ENCODE data around the gene LRRC72. TPM values are rescaled to one million over a fixed set of nuclear protein-coding genes. Genes with fewer than 3 reads are reported as not detected.
"Not testable (repeated sequence)": the region's sequence is repeated elsewhere in the genome, so short reads cannot be mapped to it uniquely, and the experiment has no call there.

LRRC72 gene
- polyA plus RNA-seq, 4 donors, result not detected

- Histone ChIP-seq H3K36me3 (ENCODE audit: control insufficient read depth in 3 of 3, insufficient read depth in 2 of 3, low read depth in 1 of 3, low read length in 3 of 3) (no peaks in the 10 kb centered on the region), H3K9me3 (ENCODE audit: control insufficient read depth in 2 of 2, insufficient read depth in 1 of 2, low read depth in 1 of 2, low read length in 1 of 2) (no peaks in the 10 kb centered on the region), H3K4me1 (ENCODE audit: control insufficient read depth in 3 of 3, insufficient read depth in 2 of 3, low read depth in 1 of 3, low read length in 2 of 3) (no peaks in the 10 kb centered on the region), H3K27me3 (ENCODE audit: control insufficient read depth in 3 of 3, insufficient read depth in 3 of 3, low read length in 3 of 3) (no peaks in the 10 kb centered on the region), H3K27ac (ENCODE audit: low read depth in 1 of 3, low read length in 2 of 3) (no peak overlapping the region), H3K4me3 (ENCODE audit: low read depth in 1 of 3, low read length in 3 of 3) (no peak overlapping the region)
- DNase-seq, result no peak
- no peak for FAIRE-seq
Observed at GRCh38 chr7:16514729-16515128, 11.9 kb upstream of the LRRC72 start.

- no peaks in the 10 kb centered on the region for H3K36me3 ChIP-seq (ENCODE audit: control insufficient read depth in 3 of 3, insufficient read depth in 2 of 3, low read depth in 1 of 3, low read length in 3 of 3)
- H3K4me1 ChIP-seq (ENCODE audit: control insufficient read depth in 3 of 3, insufficient read depth in 2 of 3, low read depth in 1 of 3, low read length in 2 of 3), result no peaks in the 10 kb centered on the region
- no peaks in the 10 kb centered on the region for H3K27me3 ChIP-seq (ENCODE audit: control insufficient read depth in 3 of 3, insufficient read depth in 3 of 3, low read length in 3 of 3)
- no peaks in the 10 kb centered on the region for H3K9me3 ChIP-seq (ENCODE audit: control insufficient read depth in 2 of 2, insufficient read depth in 1 of 2, low read depth in 1 of 2, low read length in 1 of 2)
- H3K4me3 ChIP-seq (ENCODE audit: low read depth in 1 of 3, low read length in 3 of 3), result no peak overlapping the region
- DNase-seq (no peak), FAIRE-seq (no peak)
- H3K27ac ChIP-seq (ENCODE audit: low read depth in 1 of 3, low read length in 2 of 3), result no peak overlapping the region
- 90 to 98% (median 92%) methylated on average over 2 of the region's 2 CpGs for WGBS, 3 donors
Observed at GRCh38 chr7:16515785-16516685, 10.6 kb upstream of the LRRC72 start.

GRCh38 chr7:16519985-16520384 is 6.6 kb upstream of the LRRC72 start:
- H3K4me3 ChIP-seq (ENCODE audit: low read depth in 1 of 3, low read length in 3 of 3); H3K36me3 ChIP-seq (ENCODE audit: control insufficient read depth in 3 of 3, insufficient read depth in 2 of 3, low read depth in 1 of 3, low read length in 3 of 3); H3K27ac ChIP-seq (ENCODE audit: low read depth in 1 of 3, low read length in 2 of 3); H3K27me3 ChIP-seq (ENCODE audit: control insufficient read depth in 3 of 3, insufficient read depth in 3 of 3, low read length in 3 of 3); FAIRE-seq; H3K4me1 ChIP-seq (ENCODE audit: control insufficient read depth in 3 of 3, insufficient read depth in 2 of 3, low read depth in 1 of 3, low read length in 2 of 3); DNase-seq; H3K9me3 ChIP-seq (ENCODE audit: control insufficient read depth in 2 of 2, insufficient read depth in 1 of 2, low read depth in 1 of 2, low read length in 1 of 2): not testable (repeated sequence)
- 90 to 96% (median 91%) methylated on average over 2 of the region's 2 CpGs for WGBS, 3 donors

- no peak overlapping the region for H3K4me3 ChIP-seq (ENCODE audit: low read depth in 1 of 3, low read length in 3 of 3)
- 44 to 67% (median 50%) methylated on average over 1 of the region's 1 CpG for WGBS, 3 donors
- DNase-seq (no peak), FAIRE-seq (no peak)
- H3K9me3 ChIP-seq (ENCODE audit: control insufficient read depth in 2 of 2, insufficient read depth in 1 of 2, low read depth in 1 of 2, low read length in 1 of 2), result no peaks in the 10 kb centered on the region
- H3K4me1 ChIP-seq (ENCODE audit: control insufficient read depth in 3 of 3, insufficient read depth in 2 of 3, low read depth in 1 of 3, low read length in 2 of 3), result no peaks in the 10 kb centered on the region
- no peak overlapping the region for H3K27ac ChIP-seq (ENCODE audit: low read depth in 1 of 3, low read length in 2 of 3)
- H3K27me3 ChIP-seq (ENCODE audit: control insufficient read depth in 3 of 3, insufficient read depth in 3 of 3, low read length in 3 of 3), result no peaks in the 10 kb centered on the region
- H3K36me3 ChIP-seq (ENCODE audit: control insufficient read depth in 3 of 3, insufficient read depth in 2 of 3, low read depth in 1 of 3, low read length in 3 of 3), result no peaks in the 10 kb centered on the region
Observed at GRCh38 chr7:16524332-16524731, 2.3 kb upstream of the LRRC72 start.

GRCh38 chr7:16528520-16528919 is 1.9 kb downstream of the LRRC72 start:
- no peak overlapping the region for H3K4me3 ChIP-seq (ENCODE audit: low read depth in 1 of 3, low read length in 3 of 3)
- no peak overlapping the region for H3K27ac ChIP-seq (ENCODE audit: low read depth in 1 of 3, low read length in 2 of 3)
- H3K9me3 ChIP-seq (ENCODE audit: control insufficient read depth in 2 of 2, insufficient read depth in 1 of 2, low read depth in 1 of 2, low read length in 1 of 2), result no peaks in the 10 kb centered on the region
- H3K36me3 ChIP-seq (ENCODE audit: control insufficient read depth in 3 of 3, insufficient read depth in 2 of 3, low read depth in 1 of 3, low read length in 3 of 3), result no peaks in the 10 kb centered on the region
- no peaks in the 10 kb centered on the region for H3K27me3 ChIP-seq (ENCODE audit: control insufficient read depth in 3 of 3, insufficient read depth in 3 of 3, low read length in 3 of 3)
- FAIRE-seq (no peak), DNase-seq (no peak)
- H3K4me1 ChIP-seq (ENCODE audit: control insufficient read depth in 3 of 3, insufficient read depth in 2 of 3, low read depth in 1 of 3, low read length in 2 of 3), result no peaks in the 10 kb centered on the region

- no peaks in the 10 kb centered on the region for H3K36me3 ChIP-seq (ENCODE audit: control insufficient read depth in 3 of 3, insufficient read depth in 2 of 3, low read depth in 1 of 3, low read length in 3 of 3)
- no peak overlapping the region for H3K27ac ChIP-seq (ENCODE audit: low read depth in 1 of 3, low read length in 2 of 3)
- no peaks in the 10 kb centered on the region for H3K9me3 ChIP-seq (ENCODE audit: control insufficient read depth in 2 of 2, insufficient read depth in 1 of 2, low read depth in 1 of 2, low read length in 1 of 2)
- 92 to 94% (median 92%) methylated on average over 1 of the region's 1 CpG for WGBS, 3 donors
- no peak for FAIRE-seq
- no peaks in the 10 kb centered on the region for H3K27me3 ChIP-seq (ENCODE audit: control insufficient read depth in 3 of 3, insufficient read depth in 3 of 3, low read length in 3 of 3)
- no peak overlapping the region for H3K4me3 ChIP-seq (ENCODE audit: low read depth in 1 of 3, low read length in 3 of 3)
- no peaks in the 10 kb centered on the region for H3K4me1 ChIP-seq (ENCODE audit: control insufficient read depth in 3 of 3, insufficient read depth in 2 of 3, low read depth in 1 of 3, low read length in 2 of 3)
- no peak for DNase-seq
Observed at GRCh38 chr7:16529697-16530096, 3.1 kb downstream of the LRRC72 start.

- Histone ChIP-seq H3K27ac (ENCODE audit: low read depth in 1 of 3, low read length in 2 of 3) (no peak overlapping the region), H3K9me3 (ENCODE audit: control insufficient read depth in 2 of 2, insufficient read depth in 1 of 2, low read depth in 1 of 2, low read length in 1 of 2) (no peaks in the 10 kb centered on the region), H3K27me3 (ENCODE audit: control insufficient read depth in 3 of 3, insufficient read depth in 3 of 3, low read length in 3 of 3) (no peaks in the 10 kb centered on the region), H3K4me1 (ENCODE audit: control insufficient read depth in 3 of 3, insufficient read depth in 2 of 3, low read depth in 1 of 3, low read length in 2 of 3) (no peaks in the 10 kb centered on the region), H3K4me3 (ENCODE audit: low read depth in 1 of 3, low read length in 3 of 3) (no peak overlapping the region), H3K36me3 (ENCODE audit: control insufficient read depth in 3 of 3, insufficient read depth in 2 of 3, low read depth in 1 of 3, low read length in 3 of 3) (no peaks in the 10 kb centered on the region)
- FAIRE-seq, result no peak
- DNase-seq, result no peak
- WGBS, 3 donors, result 21 to 29% (median 28%) methylated on average over 1 of the region's 1 CpG
Observed at GRCh38 chr7:16531707-16532106, 5.1 kb downstream of the LRRC72 start.

GRCh38 chr7:16532272-16532671 is 5.6 kb downstream of the LRRC72 start:
- Histone ChIP-seq H3K27me3 (ENCODE audit: control insufficient read depth in 3 of 3, insufficient read depth in 3 of 3, low read length in 3 of 3) (no peaks in the 10 kb centered on the region), H3K36me3 (ENCODE audit: control insufficient read depth in 3 of 3, insufficient read depth in 2 of 3, low read depth in 1 of 3, low read length in 3 of 3) (no peaks in the 10 kb centered on the region), H3K27ac (ENCODE audit: low read depth in 1 of 3, low read length in 2 of 3) (no peak overlapping the region), H3K4me3 (ENCODE audit: low read depth in 1 of 3, low read length in 3 of 3) (no peak overlapping the region), H3K4me1 (ENCODE audit: control insufficient read depth in 3 of 3, insufficient read depth in 2 of 3, low read depth in 1 of 3, low read length in 2 of 3) (no peaks in the 10 kb centered on the region), H3K9me3 (ENCODE audit: control insufficient read depth in 2 of 2, insufficient read depth in 1 of 2, low read depth in 1 of 2, low read length in 1 of 2) (no peaks in the 10 kb centered on the region)
- FAIRE-seq (no peak), DNase-seq (no peak)
- WGBS, 3 donors, result 9 to 40% (median 29%) methylated on average over 1 of the region's 1 CpG

GRCh38 chr7:16535500-16535899 is 8.9 kb downstream of the LRRC72 start:
- no peaks in the 10 kb centered on the region for H3K4me1 ChIP-seq (ENCODE audit: control insufficient read depth in 3 of 3, insufficient read depth in 2 of 3, low read depth in 1 of 3, low read length in 2 of 3)
- H3K4me3 ChIP-seq (ENCODE audit: low read depth in 1 of 3, low read length in 3 of 3), result no peak overlapping the region
- no peak for DNase-seq
- H3K27me3 ChIP-seq (ENCODE audit: control insufficient read depth in 3 of 3, insufficient read depth in 3 of 3, low read length in 3 of 3), result no peaks in the 10 kb centered on the region
- no peak overlapping the region for H3K27ac ChIP-seq (ENCODE audit: low read depth in 1 of 3, low read length in 2 of 3)
- no peak for FAIRE-seq
- H3K9me3 ChIP-seq (ENCODE audit: control insufficient read depth in 2 of 2, insufficient read depth in 1 of 2, low read depth in 1 of 2, low read length in 1 of 2), result no peaks in the 10 kb centered on the region
- H3K36me3 ChIP-seq (ENCODE audit: control insufficient read depth in 3 of 3, insufficient read depth in 2 of 3, low read depth in 1 of 3, low read length in 3 of 3), result no peaks in the 10 kb centered on the region
- 72 to 83% (median 73%) methylated on average over 2 of the region's 2 CpGs for WGBS, 3 donors

All from small intestine (tissue), 7 donors.